SK-N-SH (cell line): Measurements from ENCODE around the gene SPACA7.

ENCODE experiments used
- CTCF ChIP-seq: fragments of 200-600 bp; sonication (generic); IDR thresholded peaks from 2 replicates; pipeline ENCODE4 v1.6.1; 2017; ENCODE audit warnings: antibody characterized with exemption, mild to moderate bottlenecking, moderate library complexity
- POLR2AphosphoS5 ChIP-seq: IDR thresholded peaks from 2 replicates; pipeline ENCODE4 v1.6.1; 2012; ENCODE audit warnings: low read depth, low read length

GRCh38 chr13:112328936-112329335 is 47.2 kb upstream of the SPACA7 start:
- TF ChIP-seq CTCF = no peak
- TF ChIP-seq POLR2AphosphoS5 = no peak
